ENCODE measurements around the gene SLC17A9.
"Not testable (repeated sequence)": the region's sequence is repeated elsewhere in the genome, so short reads cannot be mapped to it uniquely, and the experiment has no call there.

SLC17A9 gene

DNA sequence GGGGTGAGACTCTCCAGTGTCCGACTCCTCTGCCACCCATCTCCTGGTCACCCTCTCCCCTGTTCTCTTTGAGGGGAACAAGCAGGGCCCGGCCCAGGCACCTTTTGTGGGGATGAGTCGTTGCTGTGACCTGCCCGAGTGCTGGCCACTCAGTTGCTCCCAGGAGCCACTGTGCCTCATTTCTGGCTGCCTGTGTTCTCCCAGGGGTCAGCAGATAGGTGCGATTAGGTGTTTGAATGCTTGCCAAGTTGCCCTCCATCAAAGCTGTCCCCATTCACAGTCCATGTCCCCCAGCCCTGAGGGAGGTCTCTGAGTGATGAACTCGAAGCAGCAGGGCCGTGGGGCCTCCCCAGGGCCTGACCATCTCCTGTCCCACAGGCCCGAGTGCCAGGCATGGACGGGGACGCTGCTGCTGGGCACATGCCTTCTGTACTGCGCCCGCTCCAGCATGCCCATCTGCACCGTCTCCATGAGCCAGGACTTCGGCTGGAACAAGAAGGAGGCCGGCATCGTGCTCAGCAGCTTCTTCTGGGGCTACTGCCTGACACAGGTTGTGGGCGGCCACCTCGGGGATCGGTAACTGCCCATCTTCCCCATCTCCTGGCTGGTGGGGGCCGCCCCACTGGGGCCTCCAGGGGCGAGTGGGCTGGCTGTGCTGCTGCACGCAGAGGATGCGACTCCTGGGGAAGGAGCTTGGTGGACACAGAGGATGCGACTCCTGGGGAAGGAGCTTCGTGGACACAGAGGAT, 4.1 kb downstream of the SLC17A9 start:
- DNase-seq (ENCODE audit: low read depth), result no peak

DNA sequence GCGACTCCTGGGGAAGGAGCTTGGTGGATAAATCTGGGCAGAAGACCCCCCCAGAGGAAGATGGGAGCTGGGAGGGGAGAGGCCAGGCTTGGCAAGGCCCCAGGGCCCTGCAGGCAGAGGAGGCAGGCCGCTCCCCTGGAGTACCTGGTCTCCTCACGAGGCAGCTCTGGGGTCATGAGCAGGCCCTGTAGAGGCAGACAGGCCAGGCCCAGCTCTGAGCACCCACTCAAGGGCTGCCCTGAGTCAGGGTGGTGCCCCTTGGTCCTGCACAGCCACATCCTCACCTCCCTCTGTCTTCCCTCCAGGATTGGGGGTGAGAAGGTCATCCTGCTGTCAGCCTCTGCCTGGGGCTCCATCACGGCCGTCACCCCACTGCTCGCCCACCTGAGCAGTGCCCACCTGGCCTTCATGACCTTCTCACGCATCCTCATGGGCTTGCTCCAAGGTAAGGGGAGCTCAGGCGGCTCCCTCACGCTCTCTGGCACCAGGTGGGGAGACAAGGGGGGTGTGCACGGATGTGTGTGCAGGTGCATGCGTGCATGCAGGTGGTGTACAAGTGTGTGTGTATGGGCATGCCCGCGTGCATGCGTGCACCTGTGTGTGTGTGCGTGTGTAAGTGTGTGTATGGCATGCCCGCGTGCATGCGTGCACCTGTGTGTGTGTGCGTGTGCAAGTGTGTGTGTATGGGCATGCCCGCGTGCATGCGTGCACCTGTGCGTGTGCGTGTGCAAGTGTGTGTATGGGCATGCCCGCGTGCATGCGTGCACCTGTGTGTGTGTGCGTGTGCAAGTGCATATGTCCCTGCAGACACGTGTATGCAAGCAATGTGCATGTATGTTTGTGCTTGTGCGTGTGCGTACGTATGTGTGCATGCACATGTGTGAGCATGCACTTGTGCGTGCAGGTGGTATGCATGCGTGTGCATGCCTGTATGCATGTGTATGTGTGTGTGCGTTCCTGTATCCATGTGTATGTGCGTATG, 4.9 kb downstream of the SLC17A9 start:
- DNase-seq (ENCODE audit: low read depth), result no peak

DNA sequence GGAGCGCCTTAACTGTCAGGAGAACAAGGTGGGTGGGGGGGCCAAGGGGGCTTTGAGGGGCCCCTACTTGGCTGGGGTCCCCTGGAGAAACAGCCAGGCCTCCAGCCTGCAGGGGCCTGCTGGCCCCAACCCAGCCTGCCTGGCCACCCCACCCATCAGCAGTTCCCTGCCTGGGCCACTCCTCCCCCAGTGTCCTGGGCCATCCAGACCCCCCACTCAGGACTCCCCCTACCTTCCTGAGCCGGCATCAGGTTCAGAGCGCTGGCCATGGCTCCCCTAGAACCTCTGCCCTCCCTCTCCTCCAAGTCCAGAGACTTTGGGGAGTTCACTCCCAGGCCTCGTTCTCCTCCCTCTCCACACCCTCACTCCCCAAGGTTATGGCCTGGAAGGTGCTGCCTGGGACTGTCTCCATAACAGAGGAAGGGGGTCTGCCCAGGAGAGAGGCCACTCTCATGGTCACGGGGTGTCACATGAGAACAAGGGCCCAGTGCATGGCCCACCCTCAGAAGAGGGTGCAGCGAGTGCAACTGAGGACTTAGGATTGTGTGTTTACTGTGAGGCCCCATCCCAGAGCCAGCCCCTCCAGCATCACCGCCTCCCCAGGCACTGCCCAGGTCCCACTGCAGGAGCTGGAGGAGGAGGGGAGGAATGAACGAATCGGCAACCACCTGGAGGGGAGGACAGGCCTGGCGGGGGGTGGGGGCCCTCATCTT, 6.0 kb downstream of the SLC17A9 start:
- DNase-seq (ENCODE audit: low read depth), result no peak

DNA sequence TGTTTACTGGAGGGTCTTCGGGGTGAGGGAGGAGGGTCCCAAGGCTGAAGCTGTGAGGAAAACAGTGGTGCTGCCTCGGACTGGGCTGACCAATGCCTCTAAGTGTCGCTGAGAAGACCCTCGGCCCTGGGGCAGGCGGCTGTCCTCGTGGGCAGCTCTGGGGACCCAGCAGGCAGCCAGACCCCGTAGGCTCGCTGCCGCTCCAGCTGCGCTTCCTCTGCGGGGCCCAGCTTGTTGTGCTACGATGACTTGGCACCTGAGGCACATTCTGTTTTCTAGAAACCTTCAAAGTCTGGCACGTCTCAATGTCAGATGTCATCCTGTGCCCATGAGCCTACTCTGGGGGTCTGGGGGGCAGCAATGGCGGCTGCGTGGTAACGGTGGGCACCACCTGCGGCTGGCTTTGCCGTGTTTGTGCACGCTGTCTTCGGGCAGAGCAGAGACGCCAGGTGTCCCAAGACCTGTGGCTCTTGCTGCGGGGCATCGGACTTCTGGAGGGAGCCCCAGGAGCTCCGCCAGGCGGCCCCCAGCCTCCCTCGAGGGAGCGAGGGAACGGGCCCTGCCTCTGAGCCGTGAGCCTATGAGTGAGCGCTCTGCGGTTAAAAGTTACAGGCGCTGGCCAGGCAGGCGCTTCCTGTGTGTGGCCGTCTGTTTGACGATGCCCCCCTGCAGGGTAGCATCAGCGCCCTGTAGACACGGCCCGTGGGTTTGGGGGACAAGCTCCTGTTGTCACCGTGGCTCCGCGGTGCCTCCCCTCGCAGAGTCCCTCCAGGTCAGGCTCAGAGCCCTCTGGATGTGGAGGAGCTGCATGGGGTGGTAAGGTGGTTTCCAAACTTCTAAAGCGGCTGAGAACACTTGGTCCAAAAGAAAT, 6.8 kb downstream of the SLC17A9 start:
- DNase-seq (ENCODE audit: low read depth), result no peak

DNA sequence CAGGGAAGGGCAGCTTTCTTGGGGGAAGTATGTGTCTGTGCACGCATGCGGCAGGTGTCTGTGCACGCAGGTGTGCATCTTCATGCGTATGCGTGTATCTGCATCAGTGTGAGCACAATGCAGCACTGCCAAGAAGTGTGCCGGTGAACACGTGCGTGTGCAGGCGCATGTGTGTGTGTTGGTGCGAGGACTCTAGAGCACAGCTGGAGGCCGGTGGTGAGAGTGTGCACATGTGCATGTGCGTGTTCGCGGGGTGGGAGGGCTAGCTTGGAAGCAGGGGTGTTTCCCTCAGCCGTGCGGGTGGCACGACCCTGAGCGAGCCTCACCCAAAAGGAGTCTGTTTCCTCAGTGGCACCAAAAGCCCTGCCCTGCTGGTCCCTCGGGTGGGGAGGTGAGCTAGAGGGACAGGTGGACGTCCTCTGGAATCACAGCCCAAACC, 7.5 kb downstream of the SLC17A9 start:
- DNase-seq (ENCODE audit: low read depth), result no peak

DNA sequence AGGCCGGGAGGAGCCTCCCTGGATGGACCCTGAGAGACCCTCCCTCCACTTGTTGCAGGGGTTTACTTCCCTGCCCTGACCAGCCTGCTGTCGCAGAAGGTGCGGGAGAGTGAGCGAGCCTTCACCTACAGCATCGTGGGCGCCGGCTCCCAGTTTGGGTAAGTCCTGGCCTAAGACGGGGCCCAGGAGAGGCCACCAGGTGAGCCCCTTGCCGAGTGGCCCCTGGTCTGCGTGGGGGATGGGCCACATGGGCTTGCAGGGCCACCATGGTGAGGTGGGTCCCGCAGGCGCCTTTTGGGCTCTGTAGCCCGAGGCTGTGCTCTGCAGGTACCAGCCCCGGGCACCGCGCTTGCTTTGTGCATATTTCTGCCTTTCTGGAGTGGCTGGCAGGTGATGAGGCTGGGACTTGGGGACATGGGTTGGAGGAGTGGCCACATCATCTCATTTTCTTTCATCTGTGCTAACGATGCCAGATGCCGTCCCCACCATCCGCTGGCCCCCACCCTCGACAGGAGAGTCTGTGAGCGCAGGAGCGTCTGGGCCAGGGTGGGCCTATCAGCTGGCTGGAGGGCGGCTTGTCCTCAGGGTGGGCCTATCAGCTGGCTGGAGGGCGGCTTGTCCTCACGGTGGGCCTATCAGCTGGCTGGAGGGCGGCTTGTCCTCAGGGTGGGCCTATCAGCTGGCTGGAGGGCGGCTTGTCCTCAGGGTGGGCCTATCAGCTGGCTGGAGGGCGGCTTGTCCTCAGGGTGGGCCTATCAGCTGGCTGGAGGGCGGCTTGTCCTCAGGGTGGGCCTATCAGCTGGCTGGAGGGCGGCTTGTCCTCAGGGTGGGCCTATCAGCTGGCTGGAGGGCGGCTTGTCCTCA, 8.2 kb downstream of the SLC17A9 start:
- not testable (repeated sequence) for DNase-seq (ENCODE audit: low read depth)

DNA sequence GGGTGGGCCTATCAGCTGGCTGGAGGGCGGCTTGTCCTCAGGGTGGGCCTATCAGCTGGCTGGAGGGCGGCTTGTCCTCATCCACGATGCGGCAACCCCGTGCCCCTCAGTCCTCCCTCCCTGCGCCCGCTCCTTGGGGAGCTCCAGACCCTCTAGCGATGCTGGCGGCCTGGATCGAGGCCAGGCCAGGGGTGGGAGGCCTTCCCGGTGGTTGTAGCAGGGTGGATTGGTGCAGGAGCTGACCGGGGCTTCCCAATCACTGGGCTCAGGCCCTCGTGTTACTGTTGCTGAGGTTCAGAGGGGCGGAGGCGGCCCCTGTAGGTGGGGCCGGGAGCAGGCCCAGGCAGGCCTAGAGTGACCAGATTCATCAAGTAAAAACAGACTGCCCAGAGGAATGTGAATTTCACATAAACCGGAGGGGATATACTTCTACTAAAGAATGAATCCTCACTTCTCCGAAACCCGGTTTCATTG, 8.8 kb downstream of the SLC17A9 start:
- no peak for DNase-seq (ENCODE audit: low read depth)

DNA sequence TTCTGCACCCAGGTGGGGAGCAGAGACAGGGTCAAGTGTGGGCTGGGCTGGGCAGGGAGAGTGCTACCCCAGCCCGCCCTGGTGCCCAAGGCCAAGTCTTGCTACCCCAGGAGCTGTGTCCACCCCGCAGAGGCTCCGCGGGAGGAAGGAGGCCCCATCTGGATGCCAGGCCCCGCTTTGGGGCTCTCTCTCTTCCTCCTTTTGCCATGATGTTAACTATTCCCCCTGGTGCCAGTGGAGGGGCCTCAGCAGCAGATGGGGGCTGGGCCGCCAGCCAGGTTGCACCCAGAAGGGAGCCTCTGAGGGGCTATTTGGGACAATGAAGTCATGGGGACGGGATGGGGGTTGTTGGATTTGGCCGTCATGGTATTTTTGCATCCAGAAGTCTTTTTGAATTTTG, 9.3 kb downstream of the SLC17A9 start:
- no peak for DNase-seq (ENCODE audit: low read depth)

DNA sequence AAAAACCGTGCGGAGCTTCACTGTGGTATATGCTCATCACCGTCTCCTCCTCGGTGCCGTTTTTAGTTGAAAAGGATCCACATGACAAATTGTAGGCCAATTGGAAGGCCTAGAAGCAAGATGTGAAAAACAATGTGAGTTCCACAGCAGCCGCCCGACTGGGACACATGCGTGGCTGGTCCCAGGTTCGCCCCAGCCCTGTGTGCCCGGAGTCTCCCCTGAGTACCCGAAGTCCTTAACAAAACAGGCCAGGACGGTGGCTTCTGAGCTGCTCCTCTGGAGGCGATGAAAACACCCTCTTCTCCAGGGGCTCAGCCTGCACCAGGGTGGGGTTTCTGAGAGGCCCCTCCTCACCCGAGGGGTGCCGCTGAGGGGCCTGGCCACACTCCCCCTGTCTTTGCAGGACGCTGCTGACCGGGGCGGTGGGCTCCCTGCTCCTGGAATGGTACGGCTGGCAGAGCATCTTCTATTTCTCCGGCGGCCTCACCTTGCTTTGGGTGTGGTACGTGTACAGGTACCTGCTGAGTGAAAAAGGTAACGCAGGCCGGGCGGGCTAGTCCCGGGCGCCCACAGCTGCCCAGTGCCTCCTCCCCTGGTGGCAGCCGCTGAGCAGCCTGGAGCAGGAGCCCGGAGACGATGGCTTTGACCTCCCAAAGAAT, 9.8 kb downstream of the SLC17A9 start:
- no peak for DNase-seq (ENCODE audit: low read depth)

DNA sequence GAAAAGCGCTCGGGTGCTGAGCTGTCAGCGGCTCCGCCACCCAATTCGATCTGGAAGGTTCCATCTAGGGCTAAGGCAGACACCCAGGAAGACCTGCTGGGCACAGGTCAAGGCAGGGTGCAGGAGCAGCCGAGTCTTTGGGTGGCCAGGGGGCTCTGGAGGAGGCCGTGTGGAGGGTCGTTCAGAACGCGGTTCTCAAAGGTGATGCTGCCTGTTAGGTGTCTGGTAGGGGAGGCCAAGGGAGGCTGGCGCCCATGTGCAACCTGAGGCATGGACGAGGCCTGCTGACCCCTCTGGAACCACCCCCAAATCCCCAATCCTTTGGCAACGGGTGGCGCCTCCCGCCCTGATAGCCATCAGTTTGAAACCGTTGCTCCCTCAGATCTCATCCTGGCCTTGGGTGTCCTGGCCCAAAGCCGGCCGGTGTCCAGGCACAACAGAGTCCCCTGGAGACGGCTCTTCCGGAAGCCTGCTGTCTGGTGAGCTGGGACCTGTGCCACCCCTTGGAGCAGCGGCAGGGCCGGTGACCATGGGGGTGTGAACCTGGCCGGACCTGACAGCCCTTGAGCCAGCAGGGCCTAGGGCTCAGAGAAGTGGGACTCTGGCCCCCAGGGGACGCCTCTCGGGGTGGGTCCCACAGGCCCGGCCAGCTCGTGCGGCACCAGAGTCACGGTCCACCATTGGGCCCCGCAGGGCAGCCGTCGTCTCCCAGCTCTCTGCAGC, 10.5 kb downstream of the SLC17A9 start:
- no peak for DNase-seq (ENCODE audit: low read depth)

DNA sequence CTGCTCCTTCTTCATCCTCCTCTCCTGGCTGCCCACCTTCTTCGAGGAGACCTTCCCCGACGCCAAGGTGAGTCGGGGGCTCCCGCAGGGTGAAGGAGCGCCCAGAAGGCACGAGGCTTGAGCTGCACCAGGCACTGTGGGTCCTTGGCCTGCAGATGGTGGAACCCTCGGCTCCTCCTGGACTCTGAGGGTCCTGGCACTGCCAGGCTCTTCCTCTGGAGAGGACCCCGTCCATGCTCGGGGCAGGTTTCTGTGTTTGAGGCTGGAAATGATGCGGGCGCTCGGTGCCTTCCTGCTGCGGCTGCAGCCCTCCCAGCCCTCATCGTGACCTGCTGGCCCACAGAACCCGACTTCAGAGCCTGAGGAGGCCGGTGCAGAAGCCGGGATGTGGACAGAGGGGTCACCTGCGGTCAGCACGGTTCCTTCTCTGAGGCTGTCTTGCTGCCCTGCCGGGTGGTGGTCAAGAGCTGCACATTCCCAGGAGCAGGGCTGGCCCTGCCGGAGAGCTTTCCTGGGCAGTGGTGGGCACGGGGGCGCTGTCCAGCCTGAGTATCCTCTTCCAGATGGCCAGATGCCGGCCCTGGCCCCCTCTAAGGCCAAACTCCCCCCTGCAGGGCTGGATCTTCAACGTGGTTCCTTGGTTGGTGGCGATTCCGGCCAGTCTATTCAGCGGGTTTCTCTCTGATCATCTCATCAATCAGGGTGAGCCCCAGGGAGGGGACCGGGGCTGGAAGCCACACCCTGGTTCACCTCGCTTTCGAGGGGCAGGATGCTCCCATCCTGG, 11.3 kb downstream of the SLC17A9 start:
- no peak for DNase-seq (ENCODE audit: low read depth)

DNA sequence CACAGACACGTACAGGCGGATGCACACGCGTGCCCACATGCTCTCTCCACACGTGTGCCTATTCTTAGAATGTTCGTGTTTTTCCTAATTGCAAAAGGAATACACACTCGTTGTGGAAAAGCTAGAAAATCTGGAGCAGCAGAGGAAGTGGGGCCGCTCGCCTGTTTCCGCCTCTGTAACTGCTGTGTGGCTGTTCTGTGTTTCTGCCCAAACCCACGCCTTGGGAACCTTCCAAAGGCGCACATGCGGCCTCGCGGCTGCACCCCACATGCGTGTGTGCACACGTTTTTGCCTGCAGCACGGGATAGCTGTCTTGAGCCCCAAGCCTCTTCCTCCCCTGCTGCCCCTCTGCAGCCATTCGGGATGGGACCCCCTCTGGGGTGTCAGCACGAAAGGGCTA, 12.2 kb downstream of the SLC17A9 start:
- DNase-seq (ENCODE audit: low read depth), result no peak

DNA sequence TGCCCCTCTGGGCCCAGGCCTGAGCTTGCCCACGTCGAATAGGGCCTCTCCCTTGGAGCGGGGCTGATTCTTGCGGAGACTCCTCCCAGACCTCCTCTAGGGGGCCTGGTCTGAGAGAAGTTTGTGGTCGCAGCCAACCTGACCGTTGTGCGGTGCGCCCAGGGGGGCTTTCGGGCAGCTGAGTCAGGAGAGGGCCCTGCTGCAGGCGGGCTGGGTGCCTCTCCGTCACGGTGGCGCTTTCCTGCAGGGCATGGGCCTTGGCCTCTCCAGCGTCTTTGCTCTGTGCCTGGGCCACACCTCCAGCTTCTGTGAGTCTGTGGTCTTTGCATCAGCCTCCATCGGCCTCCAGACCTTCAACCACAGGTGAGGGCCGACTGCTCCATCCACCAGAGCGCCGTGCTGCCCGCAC, 12.9 kb downstream of the SLC17A9 start:
- DNase-seq (ENCODE audit: low read depth), result no peak

DNA sequence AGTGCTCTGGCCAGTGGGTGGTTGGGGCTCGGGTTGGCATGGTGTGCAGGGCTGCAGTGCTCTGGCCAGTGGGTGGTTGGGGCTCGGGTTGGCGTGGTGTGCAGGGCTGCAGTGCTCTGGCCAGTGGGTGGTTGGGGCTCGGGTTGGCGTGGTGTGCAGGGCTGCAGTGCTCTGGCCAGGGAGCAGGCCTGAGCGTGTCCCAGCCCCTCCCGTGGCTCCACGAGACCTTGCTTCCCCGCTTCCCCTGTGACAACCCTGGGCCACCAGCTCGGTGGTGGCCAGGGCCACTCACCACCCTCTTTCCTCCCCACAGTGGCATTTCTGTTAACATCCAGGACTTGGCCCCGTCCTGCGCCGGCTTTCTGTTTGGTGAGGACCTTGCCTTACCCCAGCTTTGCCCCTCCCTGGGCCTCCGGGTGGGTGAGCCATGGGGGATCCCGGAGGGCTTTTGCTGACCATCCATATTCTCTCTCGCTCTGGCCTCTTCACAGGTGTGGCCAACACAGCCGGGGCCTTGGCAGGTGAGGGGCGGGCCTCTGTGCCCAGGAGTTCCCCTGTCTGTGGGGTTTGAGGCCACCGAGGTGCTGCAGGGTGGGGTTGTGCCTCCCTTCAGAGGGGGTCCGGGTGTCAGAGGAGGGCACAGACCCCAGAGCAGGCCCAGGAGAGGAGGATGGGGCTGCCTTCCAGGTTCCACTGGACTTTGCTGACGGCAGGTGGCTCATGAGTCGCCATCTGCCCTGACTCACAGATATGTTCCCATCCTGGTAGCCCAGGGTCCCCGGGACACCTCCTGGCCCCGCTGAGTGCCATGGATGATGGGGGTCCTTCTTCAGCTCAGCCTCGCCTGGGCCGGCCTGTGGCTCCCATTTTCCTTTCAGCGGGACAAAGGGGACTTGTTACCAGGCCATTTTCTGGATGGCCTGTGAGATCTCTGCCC, 14.0 kb downstream of the SLC17A9 start:
- no peak for DNase-seq (ENCODE audit: low read depth)

DNA sequence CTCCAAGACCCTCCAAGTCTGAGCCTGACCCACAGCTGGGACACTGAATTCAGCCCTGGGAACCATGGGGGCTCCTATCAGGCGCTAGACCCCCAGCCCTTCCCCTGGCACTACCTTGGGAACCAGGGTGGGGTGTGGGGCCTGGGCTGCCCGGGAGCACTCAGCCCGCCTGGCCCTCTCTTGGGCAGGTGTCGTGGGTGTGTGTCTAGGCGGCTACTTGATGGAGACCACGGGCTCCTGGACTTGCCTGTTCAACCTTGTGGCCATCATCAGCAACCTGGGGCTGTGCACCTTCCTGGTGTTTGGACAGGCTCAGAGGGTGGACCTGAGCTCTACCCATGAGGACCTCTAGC, 14.6 kb downstream of the SLC17A9 start:
- no peak for DNase-seq (ENCODE audit: low read depth)

DNA sequence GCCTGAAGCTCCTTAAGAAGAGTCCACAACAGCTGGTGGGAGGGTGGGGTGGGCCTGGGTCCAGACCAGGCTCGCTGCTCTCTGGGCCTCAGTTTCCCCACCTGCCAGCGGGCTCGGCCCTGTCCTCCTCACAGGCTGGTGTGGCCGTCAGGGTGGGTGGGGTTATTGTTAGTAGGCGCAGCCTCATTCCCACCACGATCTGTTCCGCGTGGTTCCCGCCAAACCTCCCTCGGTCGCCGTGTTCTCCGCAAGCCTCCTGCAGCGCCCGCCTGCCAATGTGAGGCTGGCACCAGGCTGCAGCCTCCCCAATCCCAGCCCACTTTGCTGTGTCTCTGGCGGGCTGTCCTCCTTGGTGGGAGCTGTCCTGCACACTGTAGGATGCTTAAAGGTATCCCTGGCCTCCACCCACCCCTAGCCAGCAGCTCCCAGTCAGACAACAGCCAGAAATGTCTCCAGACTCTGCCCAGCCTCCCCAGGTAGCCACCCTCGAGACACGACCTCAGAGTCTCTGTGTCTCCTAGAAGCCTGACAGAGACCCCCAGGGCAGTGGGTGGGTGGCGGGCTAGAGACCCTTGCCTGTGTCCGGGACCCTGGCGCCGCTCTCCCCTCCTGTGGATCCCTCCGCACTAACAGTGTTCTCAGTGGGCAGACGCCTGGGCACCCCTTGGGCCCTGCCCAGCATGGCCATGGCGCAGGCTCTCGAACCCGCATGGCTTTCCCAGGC, 15.3 kb downstream of the SLC17A9 start:
- DNase-seq (ENCODE audit: low read depth), result no peak

All from CMK (cell line).